GM19372 (cell line): ENCODE measurements around the gene NOM1.
"Not testable (repeated sequence)": the region's sequence is repeated elsewhere in the genome, so short reads cannot be mapped to it uniquely, and the experiment has no call there.

Experiments used
- ATAC-seq: cut with Tn5 transposase; IDR thresholded peaks from one replicate; pipeline ENCODE4 v1.9.1; 2021; ENCODE audit warnings: mild to moderate bottlenecking, low read depth, moderate library complexity; ENCODE audit not compliant: unreplicated experiment

Gene NOM1

DNA sequence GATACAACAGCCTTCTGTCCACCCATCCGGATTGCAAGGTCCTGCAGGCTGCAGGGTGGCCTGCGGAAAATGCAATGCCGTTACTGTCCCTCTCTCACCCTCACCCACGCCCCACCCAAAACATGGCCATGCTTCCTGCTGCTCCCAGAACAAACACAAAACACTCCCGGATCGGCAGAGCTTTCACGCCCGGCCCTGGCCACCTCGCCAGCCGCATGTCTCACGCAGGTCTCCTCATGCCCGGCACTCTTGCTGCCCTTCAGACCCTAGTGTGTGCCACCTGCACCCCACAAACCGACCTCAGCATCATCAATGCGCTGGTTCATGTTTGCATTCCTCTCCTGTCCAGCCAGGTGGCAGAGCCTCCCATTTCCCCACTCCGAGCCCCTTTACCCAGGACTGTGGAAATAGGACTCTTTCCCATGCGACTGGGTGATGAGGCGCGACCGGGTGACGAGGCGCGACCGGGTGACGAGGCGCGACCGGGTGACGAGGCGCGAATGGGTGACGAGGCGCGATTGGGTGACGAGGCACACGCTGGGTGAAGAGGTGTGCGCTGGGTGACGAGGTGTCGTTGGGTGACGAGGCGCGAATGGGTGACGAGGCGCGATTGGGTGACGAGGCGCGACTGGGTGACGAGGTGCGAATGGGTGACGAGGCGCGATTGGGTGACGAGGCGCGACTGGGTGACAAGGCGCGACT, 8.9 kb upstream of the NOM1 start:
- no peak for ATAC-seq

DNA sequence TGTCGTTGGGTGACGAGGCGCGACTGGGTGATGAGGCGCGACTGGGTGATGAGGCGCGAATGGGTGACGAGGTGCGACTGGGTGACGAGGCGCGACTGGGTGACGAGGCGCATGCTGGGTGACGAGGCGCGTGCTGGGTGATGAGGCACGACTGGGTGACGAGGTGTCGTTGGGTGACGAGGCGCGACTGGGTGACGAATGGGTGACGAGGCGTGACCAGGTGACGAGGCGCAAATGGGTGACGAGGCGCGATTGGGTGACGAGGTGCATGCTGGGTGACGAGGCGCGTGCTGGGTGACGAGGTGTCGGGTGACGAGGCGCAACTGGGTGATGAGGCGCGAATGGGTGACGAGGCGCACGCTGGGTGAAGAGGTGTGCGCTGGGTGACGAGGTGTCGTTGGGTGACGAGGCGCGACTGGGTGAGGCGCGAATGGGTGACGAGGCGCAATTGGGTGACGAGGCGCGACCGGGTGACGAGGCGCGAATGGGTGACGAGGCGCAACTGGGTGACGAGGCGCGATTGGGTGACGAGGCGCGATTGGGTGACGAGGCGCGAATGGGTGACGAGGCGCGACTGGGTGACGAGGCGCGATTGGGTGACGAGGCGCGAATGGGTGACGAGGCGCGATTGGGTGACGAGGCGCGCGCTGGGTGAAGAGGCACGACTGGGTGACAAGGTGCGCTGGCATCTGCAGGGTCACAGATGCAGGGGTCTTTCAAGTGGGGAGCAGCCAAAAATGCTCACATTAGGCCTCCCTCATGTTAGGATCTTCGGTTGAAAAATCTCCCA, 7.9 kb upstream of the NOM1 start:
- no peak for ATAC-seq

GRCh38 chr7:156942708-156943090, 6.8 kb upstream of the NOM1 start:
- ATAC-seq: no peak

GRCh38 chr7:156943091-156944041, 6.1 kb upstream of the NOM1 start:
- ATAC-seq: no peak

- no peak for ATAC-seq
Measured at GRCh38 chr7:156944876-156945275, 4.6 kb upstream of the NOM1 start.

DNA sequence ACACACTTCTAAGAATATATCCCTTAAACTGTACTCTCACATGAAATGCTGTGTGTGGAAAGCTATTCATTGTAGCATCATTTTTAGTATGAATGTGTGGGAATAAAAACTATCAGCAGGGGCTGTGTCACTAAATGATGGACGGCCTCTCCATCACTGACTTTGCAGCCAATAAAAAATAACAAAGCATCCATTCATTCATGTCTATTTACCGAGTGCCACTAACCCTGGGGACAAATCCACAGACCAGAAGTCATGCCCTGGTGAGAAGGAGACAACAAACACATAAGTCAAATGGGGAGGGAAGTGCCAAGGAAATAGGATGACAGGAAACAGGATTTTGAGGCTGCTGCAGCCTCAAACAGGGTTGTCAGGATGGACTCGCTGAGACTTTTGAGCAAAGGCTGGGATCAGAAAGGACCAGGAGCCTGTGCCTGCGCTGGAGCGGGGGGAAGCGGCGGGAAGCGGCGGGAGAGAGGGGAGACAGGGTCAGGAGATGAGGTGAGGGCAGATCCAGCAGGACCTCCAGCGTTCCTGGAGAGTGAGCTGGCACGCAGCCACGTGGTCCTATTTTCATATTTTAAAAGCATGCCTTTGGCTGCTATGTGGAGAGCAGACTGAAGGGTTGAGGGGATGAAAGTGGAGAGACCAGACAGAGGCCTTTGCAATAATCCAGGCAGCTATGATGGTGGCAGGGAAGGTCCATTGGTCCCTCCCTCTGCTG, 2.2 kb upstream of the NOM1 start:
- no peak for ATAC-seq

- ATAC-seq: no peak
Measured at GRCh38 chr7:156948361-156948760, 1.2 kb upstream of the NOM1 start.

- ATAC-seq: no peak
Measured at GRCh38 chr7:156950381-156950858, 908 bp downstream of the NOM1 start.

DNA sequence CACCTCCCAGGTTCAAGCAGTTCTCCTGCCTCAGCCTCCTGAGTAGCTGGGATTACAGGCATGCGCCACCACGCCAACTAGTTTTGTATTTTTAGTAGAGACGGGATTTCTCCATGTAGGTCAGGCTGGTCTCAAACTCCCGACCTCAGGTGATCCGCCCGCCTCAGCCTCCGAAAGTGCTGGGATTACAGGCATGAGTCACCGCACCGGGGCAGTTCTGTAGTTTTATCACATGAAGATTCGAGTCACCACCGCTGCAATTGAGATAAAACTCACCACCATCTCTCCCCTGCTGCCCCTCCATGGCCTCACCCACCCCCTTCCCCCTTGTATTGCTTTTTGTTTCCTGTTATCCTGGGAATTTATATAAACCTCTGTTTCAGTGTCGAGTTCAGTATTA, 3.7 kb downstream of the NOM1 start:
- ATAC-seq: not testable (repeated sequence)

DNA sequence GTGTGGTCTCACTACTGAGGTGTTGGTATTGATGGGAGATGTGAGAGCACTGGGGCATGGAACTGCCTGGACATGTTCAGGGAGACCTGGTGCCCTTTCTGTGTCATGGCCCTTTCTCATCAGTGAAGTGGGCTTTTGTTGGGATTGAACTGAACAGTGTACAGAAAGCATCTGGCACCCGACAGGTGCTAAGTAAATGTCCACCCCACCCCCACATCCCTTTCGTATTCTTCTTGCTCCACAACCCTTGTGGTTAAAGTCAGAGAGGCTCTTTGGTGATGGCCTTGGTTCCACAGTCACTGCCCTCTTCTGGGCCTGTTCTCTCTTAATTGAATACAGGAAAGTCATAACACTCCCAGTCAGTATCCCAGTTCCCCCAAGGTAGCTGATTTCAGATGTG, 5.4 kb downstream of the NOM1 start:
- no peak for ATAC-seq

- ATAC-seq: no peak
Measured at GRCh38 chr7:156956727-156957126, 7.2 kb downstream of the NOM1 start.

DNA sequence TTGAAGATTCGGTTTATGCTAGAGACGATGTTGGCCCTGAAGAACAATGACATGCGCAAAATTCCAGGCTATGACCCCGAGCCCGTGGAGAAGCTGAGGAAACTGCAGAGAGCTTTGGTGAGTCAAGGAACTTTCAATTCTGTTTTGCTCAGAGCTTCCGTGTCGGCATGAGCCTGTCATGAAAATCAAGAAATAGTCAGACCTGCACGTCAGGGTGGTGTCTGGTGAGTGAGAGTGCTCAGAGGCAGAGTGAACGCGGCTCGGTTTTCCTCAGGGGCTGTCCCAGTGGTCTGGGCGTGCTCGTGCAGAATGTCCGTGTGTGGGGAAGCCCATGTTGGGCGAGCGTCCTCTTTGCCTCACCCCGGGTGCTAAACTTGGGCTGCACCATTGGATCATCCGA, 12.6 kb downstream of the NOM1 start:
- ATAC-seq: no peak

DNA sequence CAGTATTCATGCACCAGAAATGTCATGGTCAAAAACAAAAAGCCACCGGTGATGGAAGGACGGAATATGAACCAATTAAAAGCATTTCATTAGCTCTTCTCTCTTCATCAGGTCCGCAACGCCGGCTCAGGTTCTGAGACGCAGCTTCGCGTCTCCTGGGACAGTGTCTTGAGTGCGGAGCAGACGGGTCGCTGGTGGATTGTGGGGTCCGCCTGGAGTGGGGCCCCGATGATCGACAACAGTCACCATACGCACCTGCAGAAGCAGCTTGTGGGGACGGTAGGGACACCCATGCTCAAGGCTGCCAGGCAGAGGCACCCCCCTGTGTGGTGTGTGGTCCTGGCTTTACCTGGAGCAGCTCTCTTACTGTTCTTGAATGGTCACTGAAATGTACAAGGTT, 13.4 kb downstream of the NOM1 start:
- ATAC-seq: no peak

GRCh38 chr7:156963472-156963871, 14.0 kb downstream of the NOM1 start:
- ATAC-seq: no peak

DNA sequence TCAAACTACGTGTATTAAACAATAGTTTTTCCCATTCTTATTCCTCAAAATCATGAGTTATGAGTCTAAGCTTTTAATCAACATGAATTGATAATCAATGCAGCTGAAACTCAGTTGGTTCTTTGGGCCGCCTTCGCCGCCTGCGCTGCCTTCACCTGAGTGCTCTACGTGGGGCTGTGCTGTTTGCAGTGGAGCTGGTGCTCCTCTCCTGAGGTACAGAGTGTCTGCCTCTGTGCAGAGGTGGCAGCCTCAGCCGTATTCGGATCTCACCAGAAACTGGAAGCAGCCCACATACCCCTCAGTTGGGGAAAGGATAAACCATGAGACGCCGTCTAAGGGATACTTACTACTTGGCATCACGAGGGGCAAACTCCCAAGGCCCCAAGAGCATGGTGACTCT, 15.5 kb downstream of the NOM1 start:
- ATAC-seq: no peak

DNA sequence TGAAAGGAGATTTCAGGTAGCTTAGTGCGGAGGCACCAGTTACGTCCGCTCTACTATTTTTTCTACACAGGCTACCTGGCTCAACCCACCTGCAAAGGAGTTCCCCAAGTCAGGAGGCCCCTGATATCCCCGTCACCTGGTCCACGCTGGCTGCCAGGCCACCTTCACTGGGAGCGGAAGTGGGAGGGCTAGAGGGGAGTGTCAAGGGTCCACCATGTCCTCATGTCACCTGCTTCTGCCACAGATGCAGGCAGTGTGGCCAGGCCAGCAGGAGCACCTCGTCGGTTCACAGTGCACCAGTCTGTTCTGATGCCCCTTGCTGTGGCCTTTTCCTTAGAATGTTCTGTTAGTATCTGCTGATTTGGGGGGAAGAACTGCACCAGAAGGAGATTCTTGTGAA, 16.9 kb downstream of the NOM1 start:
- ATAC-seq: no peak

- no peak for ATAC-seq
Measured at GRCh38 chr7:156968183-156968582, 18.7 kb downstream of the NOM1 start.

DNA sequence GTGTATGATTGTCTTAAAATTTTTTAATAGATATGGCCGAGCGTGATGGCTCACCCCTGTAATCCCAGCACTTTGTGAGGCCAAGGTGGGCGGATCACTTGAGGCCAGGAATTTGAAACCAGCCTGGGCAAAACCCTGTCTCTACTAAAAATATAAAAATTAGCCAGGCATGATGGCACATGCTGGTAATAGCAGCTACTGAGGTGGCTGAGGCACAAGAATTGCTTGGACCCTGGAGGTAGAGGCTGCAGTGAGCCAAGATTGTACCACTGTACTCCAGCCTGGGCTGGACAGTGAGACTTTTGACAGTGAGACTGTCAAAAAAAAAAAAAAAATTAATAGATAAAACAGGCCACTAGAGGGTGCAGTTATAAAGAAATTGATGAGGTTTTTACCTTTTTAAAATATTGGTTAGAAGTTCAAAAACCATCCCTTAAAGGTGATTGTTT, 20.5 kb downstream of the NOM1 start:
- ATAC-seq: no peak

DNA sequence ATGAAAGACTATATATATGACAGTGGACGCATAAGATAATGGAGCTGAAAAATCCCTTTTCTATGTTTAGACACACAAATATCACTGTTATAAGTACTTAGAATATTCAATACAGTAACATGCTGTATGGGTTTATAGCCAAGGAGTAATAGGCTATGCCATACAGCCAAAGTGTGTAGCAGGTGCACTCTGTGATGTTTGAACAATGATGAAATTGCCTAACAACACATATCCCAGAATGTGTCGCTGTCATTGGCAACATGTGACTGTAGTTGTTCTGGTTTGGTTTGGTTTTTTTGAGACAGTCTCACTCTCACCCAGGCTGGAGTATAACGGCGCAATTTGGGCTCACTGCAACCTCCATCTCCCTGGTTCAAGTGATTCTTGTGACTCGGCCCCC, 26.1 kb downstream of the NOM1 start:
- ATAC-seq: no peak

DNA sequence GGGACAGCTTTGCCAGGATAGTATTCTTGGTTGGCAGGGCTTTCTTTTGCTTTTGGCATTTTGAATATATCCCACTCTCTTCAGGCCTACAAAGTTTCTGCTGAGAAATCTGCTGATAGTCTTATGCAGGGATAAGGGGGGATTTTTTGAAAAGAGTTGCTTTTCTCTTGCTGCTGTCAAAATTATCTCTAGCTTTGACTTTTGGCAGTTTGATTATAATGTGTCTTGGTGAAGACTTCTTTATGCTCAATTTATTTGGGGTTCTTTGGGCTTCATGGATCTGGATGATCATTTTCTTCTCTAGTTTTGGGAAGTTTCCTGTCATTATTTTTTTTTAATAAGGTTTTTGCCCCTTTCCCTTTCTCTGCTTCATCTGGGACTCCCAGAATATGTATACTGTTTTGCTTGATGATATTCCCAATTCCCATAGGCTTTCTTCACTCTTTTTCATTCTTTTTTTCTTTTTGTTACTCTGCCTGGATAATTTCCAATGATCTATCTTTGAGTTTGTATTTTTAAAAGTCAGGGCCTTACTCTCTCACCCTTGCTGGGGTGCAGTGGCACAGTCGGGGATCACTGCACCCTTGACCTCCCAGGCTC, 29.6 kb downstream of the NOM1 start:
- ATAC-seq: no peak
